DOHH2 (cell line): ENCODE results near the gene GIGYF2.

Experiments used
- H3F3A ChIP-seq: fragments of 200-600 bp; sonication (generic), shearing (Covaris generic); 2 replicates; pipeline ENCODE4 v1.6.0; 2016; ENCODE audit warnings: antibody characterized with exemption, mild to moderate bottlenecking; ENCODE audit not compliant: control insufficient read depth, insufficient read depth
- H3K27ac ChIP-seq: fragments of 200-600 bp; sonication (generic); 2 replicates; pipeline ENCODE4 v1.5.1; 2014; ENCODE audit warnings: low read depth, mild to moderate bottlenecking, low read length, moderate library complexity
- H3K27me3 ChIP-seq: fragments of 200-600 bp; sonication (generic); 2 replicates; pipeline ENCODE4 v1.6.1; 2014; ENCODE audit warnings: mild to moderate bottlenecking, low read length, mixed read lengths; ENCODE audit not compliant: control insufficient read depth
- H3K36me3 ChIP-seq: fragments of 200-600 bp; sonication (generic); 2 replicates; pipeline ENCODE4 v1.6.1; 2014; ENCODE audit warnings: mild to moderate bottlenecking, low read length, moderate library complexity, mixed read lengths; ENCODE audit not compliant: control insufficient read depth
- H3K4me1 ChIP-seq: fragments of 200-600 bp; sonication (generic); 2 replicates; pipeline ENCODE4 v1.6.1; 2014; ENCODE audit warnings: mild to moderate bottlenecking, low read length, mixed read lengths; ENCODE audit not compliant: control insufficient read depth
- H3K4me2 ChIP-seq: fragments of 200-600 bp; sonication (generic); 2 replicates; pipeline ENCODE4 v1.6.0; 2014; ENCODE audit warnings: mild to moderate bottlenecking, low read length, moderate library complexity
- H3K4me3 ChIP-seq: fragments of 200-600 bp; sonication (generic); 2 replicates; pipeline ENCODE4 v1.5.1; 2014; ENCODE audit warnings: mild to moderate bottlenecking, low read length, mixed read lengths
- H3K79me2 ChIP-seq: fragments of 200-600 bp; sonication (generic); 2 replicates; pipeline ENCODE4 v1.6.1; 2014; ENCODE audit warnings: mild to moderate bottlenecking, low read length, mixed read lengths; ENCODE audit not compliant: control insufficient read depth
- H3K9me2 ChIP-seq: fragments of 200-600 bp; sonication (generic); replicated peaks from 2 replicates; pipeline ENCODE4 v1.6.1; 2014; ENCODE audit warnings: mild to moderate bottlenecking, low read length, mixed read lengths; ENCODE audit not compliant: control insufficient read depth
- H3K9me3 ChIP-seq: fragments of 200-600 bp; sonication (generic); 2 replicates; pipeline ENCODE4 v1.6.1; 2014; ENCODE audit warnings: antibody characterized with exemption, low read length, mixed read lengths; ENCODE audit not compliant: control insufficient read depth, insufficient read depth
- H4K20me1 ChIP-seq: fragments of 200-600 bp; sonication (generic); 2 replicates; pipeline ENCODE4 v1.6.0; 2014; ENCODE audit warnings: low read depth, mild to moderate bottlenecking, antibody characterized with exemption, low read length, moderate library complexity; ENCODE audit not compliant: control insufficient read depth, insufficient read depth
- CTCF ChIP-seq: fragments of 200-600 bp; sonication (generic); IDR thresholded peaks from one replicate; pipeline ENCODE4 v1.5.1; 2014; ENCODE audit warnings: antibody characterized with exemption, mild to moderate bottlenecking, low read depth, low read length; ENCODE audit not compliant: poor library complexity, severe bottlenecking
- EZH2phosphoT487 ChIP-seq: fragments of 200-600 bp; sonication (generic); IDR thresholded peaks from 2 replicates; pipeline ENCODE4 v1.6.1; 2017; ENCODE audit warnings: borderline replicate concordance, mild to moderate bottlenecking, antibody characterized with exemption, low read length, moderate library complexity, mixed read lengths

Gene GIGYF2

GRCh38 chr2:232700154-232700553 is 3.0 kb downstream of the GIGYF2 start:
- H3F3A ChIP-seq, result no peaks in the 10 kb centered on the region
- no peaks in the 10 kb centered on the region for H3K27me3 ChIP-seq
- H4K20me1 ChIP-seq, result peaks cover 11% of the 10 kb centered on the region; the same call in 1 of the 2 replicates
- H3K9me3 ChIP-seq, result no peaks in the 10 kb centered on the region
- peak overlapping the region; percentile 88 for H3K4me2 ChIP-seq
- H3K36me3 ChIP-seq, result peaks cover 46% of the 10 kb centered on the region
- no peak overlapping the region for H3K27ac ChIP-seq
- no peaks in the 10 kb centered on the region for H3K9me2 ChIP-seq
- peaks cover 28% of the 10 kb centered on the region for H3K4me1 ChIP-seq
- peaks cover 76% of the 10 kb centered on the region for H3K79me2 ChIP-seq
- TF ChIP-seq CTCF (no peak), EZH2phosphoT487 (no peak)
- peak overlapping the region; percentile 2; the same call in 1 of the 2 replicates for H3K4me3 ChIP-seq

GRCh38 chr2:232707076-232707475 is 9.9 kb downstream of the GIGYF2 start:
- Histone ChIP-seq H3F3A (no peaks in the 10 kb centered on the region; the same call in 1 of the 2 replicates), H3K9me3 (no peaks in the 10 kb centered on the region), H3K27ac (no peak overlapping the region), H3K4me3 (no peak overlapping the region), H3K9me2 (no peaks in the 10 kb centered on the region), H3K79me2 (peaks cover 72% of the 10 kb centered on the region), H4K20me1 (0 out of 2 replicates have a peak, but pooled peaks cover 4% of the 10 kb centered on the region), H3K4me1 (no peaks in the 10 kb centered on the region), H3K36me3 (peaks cover 35% of the 10 kb centered on the region), H3K4me2 (no peak overlapping the region), H3K27me3 (no peaks in the 10 kb centered on the region)
- TF ChIP-seq EZH2phosphoT487 (no peak), CTCF (no peak)

- Histone ChIP-seq H3F3A (no peaks in the 10 kb centered on the region; the same call in 1 of the 2 replicates), H3K4me2 (no peak overlapping the region), H3K9me2 (no peaks in the 10 kb centered on the region), H3K36me3 (peaks cover 54% of the 10 kb centered on the region), H3K27ac (no peak overlapping the region), H3K4me3 (no peak overlapping the region), H3K4me1 (no peaks in the 10 kb centered on the region), H3K79me2 (peaks cover 80% of the 10 kb centered on the region), H4K20me1 (no peaks in the 10 kb centered on the region), H3K27me3 (no peaks in the 10 kb centered on the region), H3K9me3 (no peaks in the 10 kb centered on the region)
- no peak for TF ChIP-seq CTCF
- no peak for TF ChIP-seq EZH2phosphoT487
These were observed 16.4 kb downstream of the GIGYF2 start for GRCh38 chr2:232713505-232713904.

- no peaks in the 10 kb centered on the region for H4K20me1 ChIP-seq
These were observed 17.8 kb downstream of the GIGYF2 start for GRCh38 chr2:232714969-232715368.

More at GRCh38 chr2:232714969-232715368, 17.8 kb downstream of the GIGYF2 start:
- Histone ChIP-seq H3K9me2 (no peaks in the 10 kb centered on the region), H3K36me3 (peaks cover 67% of the 10 kb centered on the region), H3K4me2 (no peak overlapping the region), H3K27ac (no peak overlapping the region), H3K79me2 (peaks cover 87% of the 10 kb centered on the region), H3K4me1 (no peaks in the 10 kb centered on the region), H3K27me3 (no peaks in the 10 kb centered on the region), H3F3A (no peaks in the 10 kb centered on the region; the same call in 1 of the 2 replicates), H3K9me3 (no peaks in the 10 kb centered on the region), H3K4me3 (no peak overlapping the region)
- no peak for TF ChIP-seq EZH2phosphoT487
- TF ChIP-seq CTCF, result no peak
